ENCODE measurements around the gene UBE2L6. TPM values are rescaled to one million over a fixed set of nuclear protein-coding genes. Genes with fewer than 3 reads are reported as not detected.

UBE2L6 gene
- total RNA-seq, 1 experiment from 2014 or later = 122 TPM

DNA sequence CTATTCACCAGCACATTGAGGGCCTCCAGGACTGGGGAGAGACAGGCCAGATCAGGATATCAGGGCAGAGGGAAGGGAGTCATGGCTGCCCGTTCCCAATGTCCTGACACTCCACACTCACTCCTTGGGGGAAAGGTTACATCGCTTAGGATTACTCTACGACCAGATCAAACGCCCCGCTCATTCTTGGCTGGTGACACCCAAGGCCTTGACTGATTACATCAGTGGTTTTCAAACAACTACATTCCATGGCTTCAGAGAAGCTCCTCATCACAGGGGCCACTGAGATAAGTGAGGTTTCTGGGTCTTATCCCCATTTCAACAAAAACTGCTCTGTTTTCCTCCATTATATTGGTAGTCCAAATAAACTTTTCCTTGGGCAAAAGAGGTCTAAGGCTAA, 15.0 kb downstream of the UBE2L6 start:
- ChIA-PET CTCF (no interaction called here), POLR2A (ENCODE audit: unreplicated experiment) (no interaction called here)
- H3K9me3 ChIP-seq (ENCODE audit: insufficient read depth, low read depth) = no peaks in the 10 kb centered on the region
- no peaks in the 10 kb centered on the region for H3F3A ChIP-seq (ENCODE audit: insufficient read depth, low read depth)
- TF ChIP-seq EZH2 (IDR thresholded peaks at IDR 0.05; ENCODE audit: low read depth) = no peak
- TF ChIP-seq, protein P1, sequence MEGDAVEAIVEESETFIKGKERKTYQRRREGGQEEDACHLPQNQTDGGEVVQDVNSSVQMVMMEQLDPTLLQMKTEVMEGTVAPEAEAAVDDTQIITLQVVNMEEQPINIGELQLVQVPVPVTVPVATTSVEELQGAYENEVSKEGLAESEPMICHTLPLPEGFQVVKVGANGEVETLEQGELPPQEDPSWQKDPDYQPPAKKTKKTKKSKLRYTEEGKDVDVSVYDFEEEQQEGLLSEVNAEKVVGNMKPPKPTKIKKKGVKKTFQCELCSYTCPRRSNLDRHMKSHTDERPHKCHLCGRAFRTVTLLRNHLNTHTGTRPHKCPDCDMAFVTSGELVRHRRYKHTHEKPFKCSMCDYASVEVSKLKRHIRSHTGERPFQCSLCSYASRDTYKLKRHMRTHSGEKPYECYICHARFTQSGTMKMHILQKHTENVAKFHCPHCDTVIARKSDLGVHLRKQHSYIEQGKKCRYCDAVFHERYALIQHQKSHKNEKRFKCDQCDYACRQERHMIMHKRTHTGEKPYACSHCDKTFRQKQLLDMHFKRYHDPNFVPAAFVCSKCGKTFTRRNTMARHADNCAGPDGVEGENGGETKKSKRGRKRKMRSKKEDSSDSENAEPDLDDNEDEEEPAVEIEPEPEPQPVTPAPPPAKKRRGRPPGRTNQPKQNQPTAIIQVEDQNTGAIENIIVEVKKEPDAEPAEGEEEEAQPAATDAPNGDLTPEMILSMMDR (conservative IDR thresholded peaks at IDR 0.05) = no peak
- H3K79me2 ChIP-seq (ENCODE audit: low read depth) = no peaks in the 10 kb centered on the region
- H3K27me3 ChIP-seq (ENCODE audit: insufficient read depth, low read depth) = no peaks in the 10 kb centered on the region
- H4K20me1 ChIP-seq (ENCODE audit: insufficient read depth) = no peaks in the 10 kb centered on the region
- DNase-seq = no peak
- no peak overlapping the region for H3K4me3 ChIP-seq
- H3K27ac ChIP-seq = no peak overlapping the region
- H3K9me2 ChIP-seq (ENCODE audit: insufficient read depth) = no peaks in the 10 kb centered on the region
- intact Hi-C loops (cut with micrococcal nuclease; ENCODE audit: unreplicated experiment) = no loop called here
- BruUV-seq (replicated peaks) = no TSS peak
- no peak overlapping the region for H2AFZ ChIP-seq
- no peaks in the 10 kb centered on the region for H3K36me3 ChIP-seq (ENCODE audit: low read depth)
- no peak overlapping the region for H3K4me2 ChIP-seq
- H3K4me1 ChIP-seq (replicated peaks; ENCODE audit: insufficient read depth) = no peaks in the 10 kb centered on the region

DNA sequence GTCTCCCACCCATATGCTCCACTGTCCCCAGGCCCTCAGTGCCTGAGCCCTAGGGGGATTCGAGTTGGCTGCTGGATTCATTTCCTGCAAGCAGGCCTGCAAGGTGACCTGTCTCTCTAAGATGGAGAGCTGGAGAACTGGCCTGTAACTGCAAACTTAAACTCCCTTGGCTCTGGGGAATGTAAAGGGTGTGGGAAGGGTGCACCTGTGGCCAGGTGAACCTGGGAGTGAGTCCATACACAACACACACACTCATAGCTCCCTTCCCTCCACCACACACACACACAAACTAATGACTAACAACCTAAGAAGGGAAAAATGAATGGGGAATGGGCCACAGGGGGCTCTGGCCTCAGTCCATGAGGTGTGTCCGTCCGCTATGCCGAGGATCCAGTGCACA, 15.5 kb downstream of the UBE2L6 start:
- intact Hi-C loops (cut with micrococcal nuclease; ENCODE audit: unreplicated experiment) = no loop called here
- H3K27me3 ChIP-seq (ENCODE audit: insufficient read depth, low read depth) = no peaks in the 10 kb centered on the region
- no peaks in the 10 kb centered on the region for H3F3A ChIP-seq (ENCODE audit: insufficient read depth, low read depth)
- no peaks in the 10 kb centered on the region for H3K4me1 ChIP-seq (replicated peaks; ENCODE audit: insufficient read depth)
- H3K9me2 ChIP-seq (ENCODE audit: insufficient read depth) = no peaks in the 10 kb centered on the region
- no peak overlapping the region for H3K4me2 ChIP-seq
- DNase-seq = no peak
- H3K9me3 ChIP-seq (ENCODE audit: insufficient read depth, low read depth) = no peaks in the 10 kb centered on the region
- H2AFZ ChIP-seq = no peak overlapping the region
- no peak overlapping the region for H3K4me3 ChIP-seq
- TF ChIP-seq, protein P1 (conservative IDR thresholded peaks at IDR 0.05) = no peak
- POLR2A ChIA-PET (ENCODE audit: unreplicated experiment) = no interaction called here
- H3K36me3 ChIP-seq (ENCODE audit: low read depth) = no peaks in the 10 kb centered on the region
- CTCF ChIA-PET = no interaction called here
- H3K27ac ChIP-seq = no peak overlapping the region
- no peaks in the 10 kb centered on the region for H4K20me1 ChIP-seq (ENCODE audit: insufficient read depth)
- TSS peak; percentile 11 for BruUV-seq (replicated peaks)
- no peaks in the 10 kb centered on the region for H3K79me2 ChIP-seq (ENCODE audit: low read depth)

DNA sequence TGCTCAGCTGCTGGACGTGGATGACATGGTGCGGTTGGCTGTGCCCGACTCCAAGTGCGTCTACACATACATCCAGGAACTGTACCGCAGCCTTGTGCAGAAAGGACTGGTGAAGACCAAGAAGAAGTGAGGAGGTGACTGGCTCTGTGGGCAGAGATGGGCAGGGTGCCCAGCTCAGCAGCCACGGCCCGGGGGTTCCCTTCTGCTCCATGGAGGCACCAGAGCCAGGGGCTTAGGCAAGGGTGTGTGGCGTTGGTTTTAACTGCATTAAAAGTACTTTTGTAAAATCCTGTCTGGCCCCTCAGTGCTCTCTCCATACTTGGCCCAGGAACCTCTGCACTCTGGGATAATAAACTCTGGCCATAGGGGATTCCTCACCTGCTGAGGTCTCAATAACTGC, 17.5 kb downstream of the UBE2L6 start:
- Histone ChIP-seq H4K20me1 (ENCODE audit: insufficient read depth) (no peaks in the 10 kb centered on the region), H3K4me2 (no peak overlapping the region), H3K79me2 (ENCODE audit: low read depth) (no peaks in the 10 kb centered on the region), H3K4me1 (replicated peaks; ENCODE audit: insufficient read depth) (no peaks in the 10 kb centered on the region), H3K9me2 (ENCODE audit: insufficient read depth) (no peaks in the 10 kb centered on the region), H3K9me3 (ENCODE audit: insufficient read depth, low read depth) (no peaks in the 10 kb centered on the region), H3K36me3 (ENCODE audit: low read depth) (no peaks in the 10 kb centered on the region), H2AFZ (no peak overlapping the region), H3K27ac (no peak overlapping the region), H3F3A (ENCODE audit: insufficient read depth, low read depth) (no peaks in the 10 kb centered on the region), H3K27me3 (ENCODE audit: insufficient read depth, low read depth) (no peaks in the 10 kb centered on the region), H3K4me3 (no peak overlapping the region)
- ChIA-PET POLR2A (ENCODE audit: unreplicated experiment) (no interaction called here), CTCF (interaction anchor here (0.5 to 0.6 kb wide), 2 partner anchors 18 to 93 kb away, joined by 3 to 5 read pairs; no protein-coding TSS in a partner anchor)
- DNase-seq = no peak
- intact Hi-C loops (cut with micrococcal nuclease; ENCODE audit: unreplicated experiment) = no loop called here
- TF ChIP-seq EZH2 (IDR thresholded peaks at IDR 0.05; ENCODE audit: low read depth) = no peak
- TF ChIP-seq, protein P1 (conservative IDR thresholded peaks at IDR 0.05) = no peak
- no TSS peak for BruUV-seq (replicated peaks)
